Suprapubic skin (tissue), 4 donors: ENCODE measurements around the gene SMYD3. TPM values are rescaled to one million over a fixed set of nuclear protein-coding genes. Genes with fewer than 3 reads are reported as not detected.

Experiments
- DNase-seq, 2 donors: peaks; one replicate each; pipeline ENCODE4 v3.0.0-alpha.2; 2019; ENCODE audit warnings: low spot score in 2 of 2
- H3K27ac ChIP-seq: fragments of 200-600 bp; sonication (generic); one replicate; pipeline ENCODE4 v1.5.1; 2019
- H3K27me3 ChIP-seq: fragments of 200-600 bp; sonication (generic); one replicate; pipeline ENCODE4 v1.5.1; 2019
- H3K36me3 ChIP-seq: fragments of 200-600 bp; sonication (generic); one replicate; pipeline ENCODE4 v1.5.1; 2019
- H3K4me1 ChIP-seq: fragments of 200-600 bp; sonication (generic); one replicate; pipeline ENCODE4 v1.5.1; 2019
- H3K4me3 ChIP-seq: fragments of 200-600 bp; sonication (generic); one replicate; pipeline ENCODE4 v1.5.1; 2019; ENCODE audit warnings: mild to moderate bottlenecking
- H3K9me3 ChIP-seq: fragments of 200-600 bp; sonication (generic); one replicate; pipeline ENCODE4 v1.5.1; 2019
- CTCF ChIP-seq, 2 donors: fragments of 200-600 bp in 1 of 2; fragments of 450-650 bp in 1 of 2; sonication (generic) in 1 of 2; IDR thresholded peaks; one replicate each; pipeline ENCODE4 v1.5.1; 2016 to 2019; ENCODE audit warnings: antibody characterized with exemption in 2 of 2, mild to moderate bottlenecking in 1 of 2, moderate library complexity in 1 of 2
- EP300 ChIP-seq: sonication (generic); formaldehyde crosslinking; IDR thresholded peaks from one replicate; pipeline ENCODE4 v1.6.1; 2017; ENCODE audit warnings: antibody characterized with exemption
- POLR2A ChIP-seq, 2 donors: fragments of 450-650 bp; IDR thresholded peaks; one replicate each; pipeline ENCODE4 v1.6.1; 2017; ENCODE audit warnings: antibody characterized with exemption in 2 of 2, mild to moderate bottlenecking in 2 of 2, moderate library complexity in 2 of 2
- POLR2AphosphoS5 ChIP-seq, 3 donors: sonication (generic); formaldehyde crosslinking; IDR thresholded peaks; one replicate each; pipeline ENCODE4 v1.6.1; 2017; ENCODE audit warnings: antibody characterized with exemption in 3 of 3
- WGBS: methylation state at CpG from one replicate; pipeline ENCODE4 v1.1.5; 2018; 5-methylcytosine and 5-hydroxymethylcytosine counted together
- total RNA-seq, 4 donors: library from RNA; depleted of rRNA; stranded (reverse); fragments of >200 nt; gene quantifications; one replicate each; pipeline ENCODE4 v1.1.0, GENCODE V29; 2016

Gene SMYD3
- total RNA-seq, 4 donors from 2014 or later = 14.5 to 33.6 (median 18.9) TPM

DNA sequence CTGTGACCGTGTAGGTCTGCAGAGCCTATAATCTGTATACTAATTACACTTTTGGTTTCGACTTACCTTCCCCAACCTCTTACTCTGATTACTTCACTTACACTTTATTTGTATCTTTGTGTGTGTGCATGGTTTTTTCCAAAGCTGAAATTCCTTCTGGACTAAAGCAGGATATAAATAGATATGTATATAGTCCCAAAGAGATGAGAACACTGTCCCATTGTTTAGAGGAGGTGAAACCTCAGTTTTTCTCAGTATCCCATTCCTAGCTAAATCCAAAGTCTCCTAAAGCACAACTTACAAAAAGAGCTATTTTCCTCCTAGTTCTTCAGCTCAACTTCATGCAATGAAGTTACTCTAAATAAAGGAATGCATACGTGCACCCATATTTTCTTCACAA lies 442.2 kb downstream of the SMYD3 start:
- WGBS = 84% methylated on average over 3 of the region's 3 CpGs
- no peaks in the 10 kb centered on the region for H3K9me3 ChIP-seq
- no peaks in the 10 kb centered on the region for H3K27me3 ChIP-seq
- TF ChIP-seq POLR2A (IDR thresholded peaks at IDR 0.05) (no peak), CTCF (IDR thresholded peaks at IDR 0.05) (no peak), EP300 (no peak), POLR2AphosphoS5 (IDR thresholded peaks at IDR 0.05) (no peak)
- H3K4me1 ChIP-seq = peaks cover 11% of the 10 kb centered on the region
- H3K4me3 ChIP-seq = no peak overlapping the region
- no peak overlapping the region for H3K27ac ChIP-seq
- DNase-seq = no peak
- no peaks in the 10 kb centered on the region for H3K36me3 ChIP-seq

DNA sequence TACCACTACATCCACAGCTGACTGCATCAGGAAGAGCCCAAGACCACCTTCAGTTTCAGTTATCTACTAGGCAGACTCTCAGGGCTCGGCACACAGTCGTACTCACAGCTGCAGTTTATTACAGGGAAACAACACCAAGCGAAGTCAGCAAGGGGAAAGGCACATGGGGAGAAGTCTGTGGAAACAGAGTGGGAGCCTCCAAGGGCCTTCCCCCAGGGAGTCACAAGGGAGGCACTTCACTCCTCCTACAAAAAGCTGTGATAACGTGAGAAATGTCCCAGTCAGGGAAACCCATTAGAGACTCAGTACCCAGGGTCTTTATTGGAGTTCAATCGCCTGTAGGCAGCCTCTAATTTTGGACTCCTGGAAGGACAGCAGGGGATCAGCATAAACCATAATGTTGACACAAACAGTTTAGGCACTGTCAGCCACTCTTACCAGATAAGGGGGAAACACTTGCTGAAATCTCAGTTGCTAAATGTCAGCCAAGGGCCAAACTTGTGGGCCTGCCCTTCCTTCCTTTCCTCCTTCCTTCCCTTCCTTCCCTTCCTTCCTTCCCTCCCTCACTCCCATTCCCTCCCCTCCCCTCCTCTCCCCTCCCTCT lies 444.0 kb downstream of the SMYD3 start:
- DNase-seq = no peak
- no peaks in the 10 kb centered on the region for H3K36me3 ChIP-seq
- H3K9me3 ChIP-seq = no peaks in the 10 kb centered on the region
- 88% methylated on average over 5 of the region's 5 CpGs for WGBS
- no peak overlapping the region for H3K27ac ChIP-seq
- no peak overlapping the region for H3K4me3 ChIP-seq
- no peaks in the 10 kb centered on the region for H3K27me3 ChIP-seq
- peaks cover 4% of the 10 kb centered on the region for H3K4me1 ChIP-seq
- TF ChIP-seq EP300 (no peak), POLR2AphosphoS5 (IDR thresholded peaks at IDR 0.05) (no peak), POLR2A (IDR thresholded peaks at IDR 0.05) (no peak), CTCF (IDR thresholded peaks at IDR 0.05) (no peak)

- Histone ChIP-seq H3K36me3 (no peaks in the 10 kb centered on the region), H3K27ac (no peak overlapping the region), H3K27me3 (no peaks in the 10 kb centered on the region), H3K4me1 (no peaks in the 10 kb centered on the region), H3K9me3 (no peaks in the 10 kb centered on the region), H3K4me3 (no peak overlapping the region)
- TF ChIP-seq POLR2A (IDR thresholded peaks at IDR 0.05) = no peak
- DNase-seq = no peak
- WGBS = 73% methylated on average over 3 of the region's 3 CpGs
Measured at GRCh38 chr1:246058466-246058865, 448.6 kb downstream of the SMYD3 start.

DNA sequence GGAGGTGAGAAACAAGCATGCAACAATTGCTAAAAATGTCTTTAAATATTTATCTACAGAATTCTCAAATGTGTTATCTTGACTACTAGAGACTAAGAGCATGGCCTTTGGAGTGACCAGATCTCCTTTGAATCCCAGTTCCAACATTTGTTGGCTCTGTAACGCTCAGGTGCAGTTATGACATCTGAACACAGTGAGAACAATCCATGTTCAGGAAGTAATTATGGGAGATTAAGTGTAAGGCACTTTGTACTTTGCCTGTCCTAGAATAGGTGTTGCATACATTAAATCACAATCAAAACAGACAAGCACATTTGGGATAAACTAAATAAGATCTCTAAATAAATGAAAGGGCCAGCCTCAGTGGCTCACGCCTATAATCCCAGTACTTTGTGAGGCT lies 454.5 kb downstream of the SMYD3 start:
- H3K27ac ChIP-seq = no peak overlapping the region
- H3K4me1 ChIP-seq = peaks cover 4% of the 10 kb centered on the region
- no peaks in the 10 kb centered on the region for H3K27me3 ChIP-seq
- no peaks in the 10 kb centered on the region for H3K9me3 ChIP-seq
- no peak for DNase-seq
- H3K36me3 ChIP-seq = no peaks in the 10 kb centered on the region
- WGBS = 82% methylated on average over 2 of the region's 2 CpGs
- H3K4me3 ChIP-seq = no peak overlapping the region
- no peak for TF ChIP-seq POLR2A (IDR thresholded peaks at IDR 0.05)
- no peak for TF ChIP-seq POLR2AphosphoS5 (IDR thresholded peaks at IDR 0.05)
- TF ChIP-seq EP300 = no peak
- TF ChIP-seq CTCF (IDR thresholded peaks at IDR 0.05) = no peak

- WGBS = 61% methylated on average over 4 of the region's 4 CpGs
- TF ChIP-seq POLR2AphosphoS5 (IDR thresholded peaks at IDR 0.05) (no peak), POLR2A (IDR thresholded peaks at IDR 0.05) (no peak), CTCF (IDR thresholded peaks at IDR 0.05) (no peak), EP300 (no peak)
- no peak overlapping the region for H3K27ac ChIP-seq
- no peaks in the 10 kb centered on the region for H3K36me3 ChIP-seq
- DNase-seq = no peak
- H3K4me1 ChIP-seq = peaks cover 4% of the 10 kb centered on the region
- H3K27me3 ChIP-seq = no peaks in the 10 kb centered on the region
- H3K4me3 ChIP-seq = no peak overlapping the region
- no peaks in the 10 kb centered on the region for H3K9me3 ChIP-seq
Measured at GRCh38 chr1:246051909-246052518, 455.1 kb downstream of the SMYD3 start.
